Stimulated activated CD4-positive, alpha-beta T cell treated with anti-CD3 and anti-CD28 coated beads, Interleukin-1b, Interleukin-23, amount 100 ng/mL, for 4 hours (primary cell): ENCODE results near the gene RAB2B.
"Not testable (repeated sequence)": the region's sequence is repeated elsewhere in the genome, so short reads cannot be mapped to it uniquely, and the experiment has no call there.

ENCODE experiments used
- DNase-seq, 2 donors: peaks; one replicate each; pipeline ENCODE4 v3.0.0-alpha.2; 2020; ENCODE audit warnings: low read depth in 2 of 2

RAB2B gene

DNA sequence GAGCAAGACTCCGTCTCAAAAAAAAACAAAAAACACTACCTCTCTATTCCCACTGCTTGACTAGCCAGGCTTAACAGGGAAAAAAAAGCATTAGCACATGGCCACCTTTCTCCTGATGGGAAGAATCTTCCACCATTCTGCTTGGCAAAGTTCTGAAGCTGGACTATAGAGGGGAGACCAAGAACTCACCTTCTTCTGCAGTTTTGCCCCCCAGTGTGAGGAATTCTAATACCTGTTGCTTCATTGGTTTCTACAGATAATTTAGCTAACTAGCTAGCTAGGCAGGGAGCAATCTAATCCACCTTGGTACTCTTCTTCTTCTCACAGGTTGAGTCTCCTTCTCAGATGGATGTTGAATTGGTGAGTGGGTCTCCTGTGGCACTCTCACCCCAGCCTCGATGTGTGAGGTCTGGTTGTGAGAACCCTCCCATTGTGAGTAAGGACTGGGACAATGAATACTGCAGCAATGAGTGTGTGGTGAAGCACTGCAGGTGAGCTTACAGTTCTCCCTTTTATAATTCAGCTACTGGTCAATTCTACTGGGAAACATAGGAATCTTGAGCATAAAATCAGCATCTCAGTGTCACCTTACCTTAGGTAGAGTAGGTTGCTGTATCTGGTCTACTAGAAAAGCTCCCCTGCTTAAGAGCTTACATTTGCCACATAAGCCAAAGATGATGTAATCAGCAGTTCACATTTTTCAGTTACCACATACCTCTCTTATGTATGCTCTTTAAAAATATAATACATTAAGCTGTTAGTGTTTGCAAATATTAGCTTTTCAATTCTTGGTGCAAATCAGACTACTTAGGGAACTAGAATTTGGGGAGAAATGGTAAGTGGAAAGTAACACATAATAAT is 18.4 kb upstream of the RAB2B start:
- no peak for DNase-seq

DNA sequence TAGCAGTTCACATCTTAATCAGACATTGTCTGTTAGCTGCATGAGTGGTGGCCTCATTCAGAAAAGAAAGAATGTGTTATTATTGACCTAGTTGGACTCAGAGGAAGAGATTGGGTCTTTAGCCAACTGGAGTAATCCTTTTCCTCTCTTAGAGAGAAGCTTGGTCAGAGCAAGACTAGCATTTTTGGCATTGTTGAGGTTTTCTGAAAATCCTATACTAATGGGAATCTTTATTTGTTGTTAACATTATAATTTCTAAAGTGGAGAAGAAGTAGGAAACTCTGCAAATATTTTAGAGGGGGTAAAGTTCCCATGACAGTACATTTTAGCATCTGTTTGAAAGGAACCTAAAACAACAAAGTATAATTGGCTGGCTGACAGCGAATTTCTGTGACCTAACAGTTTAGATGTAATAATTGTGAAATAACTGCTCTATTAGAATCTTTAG is 9.9 kb upstream of the RAB2B start:
- no peak for DNase-seq

DNA sequence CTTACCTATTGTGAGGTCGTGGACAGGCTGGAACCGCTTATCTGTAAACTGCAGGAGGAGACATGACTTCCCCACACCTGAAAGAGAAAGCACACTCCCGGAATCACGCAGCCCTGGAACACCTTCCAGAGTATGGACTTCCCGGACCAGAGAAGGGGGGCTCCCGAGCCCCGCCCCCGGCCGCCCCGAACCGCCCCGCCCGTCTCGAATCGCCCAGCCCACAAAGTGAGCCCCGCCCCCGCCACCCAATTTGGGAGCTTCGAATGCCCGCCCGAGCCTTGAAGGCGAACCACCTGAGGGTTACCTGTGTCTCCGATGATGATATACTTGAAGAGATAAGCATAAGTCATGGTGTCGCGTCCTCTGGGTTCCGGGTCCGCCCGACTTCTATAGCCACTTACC is 235 bp downstream of the RAB2B start:
- peak; percentile 80 to 83 for DNase-seq

DNA sequence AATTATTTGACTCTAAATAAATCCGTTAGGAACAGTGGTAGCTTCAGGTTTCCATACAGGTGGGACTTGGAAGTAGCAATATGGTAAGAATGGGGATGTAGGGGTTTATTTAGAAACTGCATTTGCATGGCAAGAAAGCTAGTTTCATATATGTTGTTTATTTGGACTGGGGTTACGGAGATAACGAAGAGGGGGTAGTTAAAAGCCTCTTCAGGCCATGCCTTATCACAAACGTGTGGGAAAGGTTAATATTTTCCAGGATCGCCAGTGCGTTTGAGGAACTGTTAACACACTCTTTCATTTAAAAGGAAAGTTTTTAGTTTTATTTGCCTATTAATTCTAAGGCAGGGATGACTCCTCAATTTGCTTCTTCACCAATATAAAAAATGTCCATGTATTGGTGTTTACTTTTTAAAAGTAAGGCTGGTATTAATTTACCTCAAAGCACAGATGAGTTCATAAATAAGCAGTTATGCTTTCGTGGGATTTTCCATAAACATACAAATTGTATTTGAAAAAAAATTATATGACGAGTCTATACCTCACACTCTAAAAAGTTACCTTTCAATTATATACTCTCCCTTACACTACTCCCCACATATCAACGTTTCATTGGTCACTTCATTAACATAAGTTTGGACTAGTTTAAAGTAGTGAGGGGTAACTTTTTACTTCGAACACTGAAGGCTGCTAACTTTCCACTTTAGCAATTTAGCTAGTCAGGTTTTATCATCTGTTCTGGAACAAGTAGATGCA is 814 bp downstream of the RAB2B start:
- DNase-seq = no peak

DNA sequence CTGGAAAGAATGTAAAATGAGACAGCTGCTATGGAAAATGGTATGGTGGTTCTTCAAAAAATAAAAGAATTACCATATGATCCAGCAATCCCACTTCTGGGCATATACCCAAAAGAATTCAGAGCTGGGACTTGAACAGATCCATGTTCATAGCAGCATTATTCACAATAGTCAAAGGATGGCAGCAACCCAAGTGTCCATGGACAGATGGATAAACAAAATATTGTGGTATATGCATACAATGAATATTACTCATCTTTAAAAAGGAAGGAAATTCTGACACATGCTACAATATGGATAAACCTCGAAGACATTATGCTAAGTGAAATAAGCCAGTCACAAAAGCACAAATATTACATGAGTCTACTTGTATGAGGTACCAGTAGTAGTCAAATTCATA is 9.1 kb downstream of the RAB2B start:
- DNase-seq = no peak

DNA sequence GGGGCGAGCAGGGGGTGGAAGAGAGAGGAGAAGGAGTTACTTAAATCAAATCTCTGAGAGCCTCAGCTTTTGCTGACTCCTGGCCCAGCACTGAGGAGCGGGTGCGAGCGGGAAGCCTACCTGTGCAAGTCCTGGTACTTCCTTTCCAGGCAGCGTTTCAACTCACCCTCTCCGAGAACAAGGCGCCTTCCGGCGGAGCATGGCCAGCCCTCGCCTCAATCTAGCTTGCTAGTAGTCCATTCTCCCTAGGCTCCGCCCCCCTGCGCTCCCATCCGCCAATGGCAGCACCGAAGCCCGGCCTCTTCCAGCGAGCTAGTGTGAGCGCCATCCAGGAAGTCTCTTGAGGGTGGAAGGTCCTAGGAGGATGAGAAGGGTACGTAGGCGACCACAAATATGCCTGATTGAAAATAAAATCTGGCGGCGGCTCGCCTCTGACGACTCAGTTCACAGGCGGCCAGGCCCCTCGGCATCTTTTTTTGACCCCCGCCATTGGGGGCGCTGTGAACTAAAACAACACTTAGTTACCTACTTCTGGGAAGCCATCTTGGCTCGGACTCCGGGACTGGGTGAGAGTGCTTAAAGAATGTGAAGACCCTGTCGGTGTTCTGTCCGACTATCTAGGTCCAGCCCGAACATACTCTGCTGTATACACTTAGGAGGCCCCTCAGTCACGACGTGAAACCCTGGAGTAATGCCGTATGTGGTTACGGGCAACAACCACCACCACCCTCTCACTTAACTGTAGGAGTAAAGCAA is 20.7 kb downstream of the RAB2B start, which contains the start of gene CHD8:
CHD8 (minus strand) TSS at position 212 of the 756 bp plus-strand sequence. CDS start 24,480 bp downstream, outside the sequence.
- peak; percentile 96 to 99 for DNase-seq

DNA sequence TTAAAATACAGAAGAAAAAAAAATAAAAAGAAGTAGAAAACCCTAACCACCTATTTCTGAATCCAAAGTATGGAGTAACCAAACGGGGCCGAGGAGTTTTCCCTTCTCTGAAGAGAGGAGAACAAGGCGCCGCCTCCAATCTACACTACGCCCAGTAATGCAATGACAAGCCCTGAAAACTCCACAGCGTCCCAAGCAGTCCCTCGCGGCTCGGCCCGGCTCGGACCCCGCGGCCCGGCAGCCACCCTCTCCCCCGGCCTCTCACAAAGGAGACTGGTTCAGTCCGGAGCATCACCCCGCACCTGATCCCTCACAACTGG is 21.2 kb downstream of the RAB2B start:
- DNase-seq = no peak

DNA sequence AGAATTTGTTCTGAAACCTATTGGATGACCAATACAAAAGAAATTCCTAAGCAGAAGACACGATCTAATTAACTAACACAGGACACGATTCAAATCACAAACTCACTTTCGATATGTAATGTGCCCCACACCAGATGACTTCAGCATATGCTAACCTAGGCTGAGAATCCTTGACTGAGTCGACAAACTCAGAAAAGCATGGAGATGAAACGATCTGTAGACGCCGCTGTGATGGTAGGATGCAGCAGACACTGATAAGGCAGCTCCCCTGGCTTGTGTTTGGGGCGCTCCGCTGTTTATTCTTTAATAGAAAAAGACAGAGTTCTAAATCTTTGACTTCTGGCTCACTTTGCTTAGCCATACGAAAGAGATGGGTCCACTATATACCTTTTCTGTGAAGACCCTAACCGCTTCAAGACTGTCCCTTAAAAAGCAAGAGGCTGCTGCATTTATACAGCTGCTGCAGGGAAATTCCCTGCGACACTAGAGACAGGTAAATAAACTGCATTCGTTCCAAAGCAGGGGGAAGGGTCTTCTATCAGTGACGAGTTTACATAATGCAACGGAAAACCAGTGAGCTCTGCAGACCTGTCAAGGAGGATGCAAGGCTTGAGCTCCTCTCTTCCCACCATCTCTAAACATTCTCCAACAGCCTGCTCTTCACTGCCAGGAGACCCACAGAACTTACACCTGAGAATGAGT is 21.8 kb downstream of the RAB2B start:
- no peak for DNase-seq

DNA sequence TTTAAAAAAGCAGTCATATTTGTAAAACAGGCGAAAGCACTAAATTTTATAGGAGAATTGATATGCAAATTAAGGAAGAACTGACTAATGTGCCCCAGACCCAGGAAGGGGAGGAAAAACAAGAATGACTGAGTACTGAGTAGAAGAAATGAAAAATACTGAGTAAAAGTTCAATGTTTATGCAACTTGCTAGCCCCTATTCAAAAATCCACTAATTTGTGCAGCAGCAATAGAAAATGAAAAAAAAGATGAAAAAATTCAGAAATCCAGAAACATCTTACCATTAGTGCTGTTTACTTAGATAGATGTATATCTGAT is 26.9 kb downstream of the RAB2B start:
- DNase-seq = no peak

DNA sequence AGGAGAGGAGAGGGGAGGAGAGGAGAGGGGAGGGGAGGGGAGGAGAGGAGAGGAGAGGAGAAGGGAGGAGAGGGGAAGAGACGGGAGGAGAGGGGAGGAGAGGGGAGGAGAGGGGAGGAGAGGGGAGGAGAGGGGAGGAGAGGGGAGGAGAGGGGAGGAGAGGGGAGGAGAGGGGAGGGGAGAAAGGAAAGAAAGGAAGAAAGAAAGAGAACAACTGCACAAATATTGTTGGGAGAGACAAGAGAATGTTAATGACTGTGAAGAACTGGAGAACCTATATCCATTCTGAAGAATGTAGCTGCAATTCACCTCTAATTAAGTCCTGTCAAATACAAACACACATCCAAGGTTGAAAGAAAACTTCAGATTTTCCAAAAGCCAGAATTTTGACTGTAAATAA is 34.1 kb downstream of the RAB2B start:
- DNase-seq = not testable (repeated sequence)

DNA sequence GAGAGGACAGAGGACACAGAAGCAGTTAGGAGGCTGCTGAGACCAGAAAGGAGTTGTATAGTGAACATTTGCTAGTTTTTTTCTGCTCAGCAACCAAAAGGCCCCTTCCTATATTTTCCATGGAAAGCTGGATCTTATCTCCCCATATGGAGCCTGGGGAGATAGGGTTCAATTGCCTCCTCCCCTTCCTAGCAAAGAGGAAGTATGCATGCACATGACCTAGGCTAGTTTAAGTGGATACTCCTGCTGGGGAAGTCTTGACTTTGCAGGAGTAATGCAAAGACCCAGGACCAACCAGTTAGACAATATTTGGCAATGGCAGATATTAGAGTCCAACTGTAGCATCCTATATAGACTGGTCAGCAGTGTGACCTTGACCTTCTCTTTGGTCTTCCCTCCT is 35.9 kb downstream of the RAB2B start:
- no peak for DNase-seq

DNA sequence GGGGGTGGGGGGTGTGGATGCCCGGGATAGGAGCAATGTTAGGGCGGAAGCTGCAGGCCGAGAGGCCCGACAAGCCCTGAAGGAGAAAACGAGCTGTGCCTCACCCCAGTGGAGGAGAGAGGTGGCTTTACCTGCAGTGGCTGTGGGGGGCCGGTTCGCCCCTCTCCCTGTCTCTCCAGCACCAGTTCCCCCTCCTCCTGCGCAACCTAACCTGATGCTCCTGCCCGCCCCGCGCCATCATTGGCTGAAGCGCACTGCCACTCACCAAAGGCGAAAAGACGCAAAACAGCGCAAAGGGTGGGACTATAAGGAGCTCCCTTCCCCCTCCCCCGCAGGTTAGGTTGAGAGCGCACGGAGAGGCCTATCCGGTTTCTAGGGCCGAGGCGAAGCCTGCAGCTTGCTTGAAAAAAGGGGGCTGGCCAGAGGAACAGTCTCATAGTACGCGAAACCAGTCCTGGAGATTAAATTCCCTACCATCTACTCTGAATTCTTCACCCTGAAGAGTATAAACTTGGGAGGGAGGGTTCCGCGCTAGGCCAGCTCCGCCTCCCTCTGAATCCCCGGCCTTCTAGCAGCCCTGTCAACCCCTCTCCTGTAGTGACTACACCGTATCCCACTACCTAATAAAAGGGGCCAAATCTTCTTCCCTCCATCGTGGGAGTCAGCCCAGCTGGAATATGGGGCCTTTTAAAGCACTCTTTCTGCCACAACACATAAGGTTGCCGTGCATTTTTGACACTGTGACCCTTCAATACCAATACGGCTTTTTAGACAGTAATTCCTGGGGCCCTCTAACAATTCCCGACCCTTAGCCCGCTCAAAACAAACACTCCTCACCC is 39.5 kb downstream of the RAB2B start:
- DNase-seq = peak; percentile 97 to 99

DNA sequence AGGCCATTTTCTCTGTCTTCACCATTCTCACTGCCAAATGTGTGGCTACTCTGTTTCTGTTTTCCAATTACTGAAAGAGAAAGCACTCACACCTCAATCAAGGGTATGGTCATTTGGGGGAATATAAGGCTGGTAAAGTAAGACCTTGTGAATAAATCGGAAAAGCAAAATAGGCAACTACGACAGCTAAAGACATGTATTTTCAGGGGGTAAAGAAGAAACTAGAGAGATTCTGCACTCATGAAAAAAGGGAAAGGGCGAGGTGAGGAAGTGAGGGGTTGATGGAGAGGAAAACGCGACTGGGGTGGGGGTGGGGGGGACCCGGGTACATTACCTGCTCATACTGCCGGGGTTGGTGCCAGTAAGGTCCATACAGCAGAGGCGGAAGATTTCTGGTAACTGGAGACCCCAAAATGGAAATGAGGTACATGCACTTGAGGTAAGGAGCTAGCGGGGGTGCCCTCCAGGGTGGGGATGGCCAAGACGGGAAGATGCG is 40.1 kb downstream of the RAB2B start:
- no peak for DNase-seq

DNA sequence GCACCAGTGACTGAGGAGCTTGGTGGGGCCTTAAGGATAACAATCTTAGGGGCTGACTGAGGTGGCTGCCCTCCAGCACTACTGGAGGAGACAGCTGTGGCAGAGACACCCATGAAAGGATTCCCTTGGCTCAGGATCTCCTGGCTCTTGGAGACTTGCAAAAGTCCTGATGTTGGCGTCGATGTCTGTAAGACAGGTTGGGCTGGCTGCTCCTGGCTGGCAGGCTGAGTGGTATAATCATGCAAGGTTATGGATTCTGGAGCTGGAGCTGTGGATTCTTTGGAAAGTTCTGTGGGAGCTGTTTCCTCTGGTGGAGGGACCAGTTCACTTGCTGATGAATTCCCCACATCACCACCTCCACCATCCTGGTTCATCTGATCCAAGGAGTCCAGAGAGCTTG is 45.6 kb downstream of the RAB2B start:
- no peak for DNase-seq

DNA sequence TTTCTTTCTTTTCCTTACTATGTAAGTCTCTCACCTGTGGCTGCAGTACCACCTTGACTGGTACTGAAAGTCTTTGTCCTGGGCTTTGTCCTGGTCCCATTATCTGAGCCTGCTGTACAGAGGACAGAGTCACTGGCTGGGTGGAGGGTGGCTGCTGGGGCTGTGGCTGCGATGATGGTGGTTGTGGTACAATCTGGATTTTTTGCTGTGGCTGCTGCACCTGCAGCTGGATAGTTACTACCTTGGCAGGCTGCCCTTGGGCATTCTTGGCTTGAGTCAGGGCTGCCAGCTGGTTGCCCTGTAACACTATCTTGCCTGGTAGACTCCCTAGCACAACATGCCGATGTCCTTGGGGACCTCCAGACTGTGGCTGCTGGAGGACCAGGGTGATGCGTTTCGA is 47.8 kb downstream of the RAB2B start:
- no peak for DNase-seq

DNA sequence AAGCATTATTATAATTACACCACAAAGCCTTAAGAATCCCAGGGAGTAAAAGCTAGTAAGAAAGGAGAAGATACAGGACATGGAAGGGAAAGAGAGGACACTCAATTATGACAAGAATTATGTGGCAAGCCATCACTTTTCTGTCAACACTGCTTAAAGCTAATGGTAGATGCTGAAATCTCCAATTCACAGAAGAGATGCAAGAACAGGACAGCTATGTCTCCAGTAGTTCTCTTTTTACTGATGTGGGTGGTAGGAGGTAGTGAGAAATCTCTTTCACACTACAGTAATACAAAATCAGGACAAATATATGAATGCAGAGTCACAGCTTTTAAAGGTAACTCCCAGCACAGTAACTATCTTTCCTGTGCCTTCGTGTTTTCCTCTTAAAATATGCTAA is 50.1 kb downstream of the RAB2B start:
- no peak for DNase-seq

DNA sequence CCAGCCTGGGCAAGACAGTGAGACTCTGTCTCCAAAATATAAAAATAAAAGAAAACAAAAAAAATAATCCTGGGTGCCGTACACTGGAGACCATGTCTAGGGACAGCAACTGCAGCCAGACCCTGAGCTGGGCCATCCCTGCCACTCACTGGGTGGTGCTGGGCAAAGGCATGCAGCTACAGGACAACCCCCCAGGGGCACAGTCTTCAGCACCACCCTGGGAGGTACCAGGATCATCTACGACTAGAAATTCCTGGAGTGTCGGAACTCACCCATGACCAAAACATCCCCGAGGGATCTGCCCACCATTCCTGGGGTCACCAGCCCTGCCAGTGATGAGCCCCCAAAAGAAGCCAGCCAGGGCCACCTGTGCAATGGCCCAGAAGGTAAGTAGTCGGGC is 57.2 kb downstream of the RAB2B start:
- DNase-seq = no peak

DNA sequence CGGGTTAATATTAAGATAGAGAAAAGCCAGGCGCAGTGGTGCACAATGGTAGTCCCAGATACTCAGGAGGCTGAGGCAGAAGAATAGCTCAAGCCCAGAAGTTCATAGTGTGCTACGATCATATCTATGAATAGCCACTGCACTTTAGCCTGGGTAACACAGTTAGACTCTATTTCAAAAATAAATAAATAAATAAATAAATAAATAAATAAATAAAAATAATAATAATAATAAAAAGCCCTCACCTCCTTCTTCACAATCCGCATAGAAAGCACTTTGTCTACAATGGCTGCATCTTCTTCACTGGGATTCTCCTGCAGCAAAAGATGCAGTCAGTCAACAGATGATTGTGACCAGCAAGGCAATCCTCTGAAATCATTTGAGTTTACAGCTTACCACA is 61.4 kb downstream of the RAB2B start:
- no peak for DNase-seq

DNA sequence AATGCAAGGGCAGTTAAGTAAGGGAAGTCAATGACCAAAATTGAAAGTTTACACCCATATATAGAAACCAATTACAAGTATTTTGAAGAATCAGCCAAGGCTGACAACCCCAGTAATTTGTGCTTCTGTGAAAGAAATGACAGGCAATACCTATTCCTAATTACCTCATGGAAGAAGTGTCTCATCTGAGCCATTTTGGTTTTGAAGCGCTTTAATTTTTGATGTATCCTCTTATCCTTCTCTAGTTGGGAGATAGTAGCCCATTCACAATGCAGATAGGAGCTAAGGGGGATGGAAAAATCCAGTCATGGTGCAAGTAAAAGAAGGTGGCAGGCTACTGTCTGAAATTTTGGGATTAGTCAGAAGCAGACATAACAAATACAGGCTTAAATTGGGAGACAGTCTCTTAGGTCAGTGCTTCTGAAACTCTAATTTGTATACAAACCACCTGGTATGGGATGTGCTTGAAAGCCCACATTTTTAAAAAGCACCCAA is 62.6 kb downstream of the RAB2B start:
- no peak for DNase-seq
